ENCODE results near the gene CALY. TPM values are rescaled to one million over a fixed set of nuclear protein-coding genes. Genes with fewer than 3 reads are reported as not detected.
A peak's percentile ranks its signal among the peaks of the same experiment; 100 is the strongest.
"Not testable (repeated sequence)": the region's sequence is repeated elsewhere in the genome, so short reads cannot be mapped to it uniquely, and the experiment has no call there.

Gene CALY
- total RNA-seq, 1 experiment from 2014 or later = 1.9 TPM

DNA sequence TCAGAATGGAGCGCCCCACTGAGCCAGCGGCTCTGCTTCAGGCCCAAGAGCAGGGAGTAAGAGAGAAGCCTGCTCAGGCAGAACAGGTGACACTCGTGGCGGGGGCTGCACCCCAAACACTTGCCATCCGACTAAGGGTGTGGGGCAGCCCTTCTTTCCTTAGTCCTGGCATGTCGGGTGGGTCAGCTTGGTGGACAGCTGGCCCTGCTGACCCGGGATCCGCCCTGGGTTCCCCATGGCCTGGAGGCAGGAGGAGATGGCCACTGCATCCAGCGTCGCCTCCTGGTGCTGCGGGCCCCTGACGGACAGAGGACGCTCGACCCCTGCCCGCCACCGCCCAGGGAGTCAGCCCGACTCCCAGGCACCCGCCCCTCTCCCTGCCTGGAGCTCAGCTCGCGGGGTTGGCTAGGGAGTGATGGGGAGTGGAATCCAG lies 41.1 kb upstream of the CALY start:
- intact Hi-C loops (cut with micrococcal nuclease; ENCODE audit: unreplicated experiment) = no loop called here
- Histone ChIP-seq H3K27me3 (ENCODE audit: control insufficient read depth, insufficient read depth, low read length) (no peaks in the 10 kb centered on the region), H3K36me3 (ENCODE audit: control insufficient read depth, insufficient read depth, low read length) (no peaks in the 10 kb centered on the region), H3K9me3 (ENCODE audit: control insufficient read depth, insufficient read depth, low read depth, low read length) (no peaks in the 10 kb centered on the region), H3K4me3 (ENCODE audit: low read depth in 2 of 2, low read length in 2 of 2) (peak overlapping the region; percentile 77 to 78), H3K27ac (ENCODE audit: low read length) (peak overlapping the region; percentile 17; the same call in 1 of the 2 replicates), H3K4me1 (ENCODE audit: control insufficient read depth, insufficient read depth, low read length) (peaks cover 8% of the 10 kb centered on the region)
- POLR2A ChIA-PET = no interaction called here
- BruUV-seq (replicated peaks) = no TSS peak
- CTCF ChIA-PET = no interaction called here
- ATAC-seq (peak; percentile 0; the same call in 1 of the 2 replicates), DNase-seq (ENCODE audit: low read depth, low spot score) (no peak)
- TF ChIP-seq, protein P1, sequence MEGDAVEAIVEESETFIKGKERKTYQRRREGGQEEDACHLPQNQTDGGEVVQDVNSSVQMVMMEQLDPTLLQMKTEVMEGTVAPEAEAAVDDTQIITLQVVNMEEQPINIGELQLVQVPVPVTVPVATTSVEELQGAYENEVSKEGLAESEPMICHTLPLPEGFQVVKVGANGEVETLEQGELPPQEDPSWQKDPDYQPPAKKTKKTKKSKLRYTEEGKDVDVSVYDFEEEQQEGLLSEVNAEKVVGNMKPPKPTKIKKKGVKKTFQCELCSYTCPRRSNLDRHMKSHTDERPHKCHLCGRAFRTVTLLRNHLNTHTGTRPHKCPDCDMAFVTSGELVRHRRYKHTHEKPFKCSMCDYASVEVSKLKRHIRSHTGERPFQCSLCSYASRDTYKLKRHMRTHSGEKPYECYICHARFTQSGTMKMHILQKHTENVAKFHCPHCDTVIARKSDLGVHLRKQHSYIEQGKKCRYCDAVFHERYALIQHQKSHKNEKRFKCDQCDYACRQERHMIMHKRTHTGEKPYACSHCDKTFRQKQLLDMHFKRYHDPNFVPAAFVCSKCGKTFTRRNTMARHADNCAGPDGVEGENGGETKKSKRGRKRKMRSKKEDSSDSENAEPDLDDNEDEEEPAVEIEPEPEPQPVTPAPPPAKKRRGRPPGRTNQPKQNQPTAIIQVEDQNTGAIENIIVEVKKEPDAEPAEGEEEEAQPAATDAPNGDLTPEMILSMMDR (IDR thresholded peaks at IDR 0.05) = no peak
- TF ChIP-seq POLR2AphosphoS5 (IDR thresholded peaks at IDR 0.05; ENCODE audit: low read depth, low read length) = no peak
- TF ChIP-seq, protein P2, sequence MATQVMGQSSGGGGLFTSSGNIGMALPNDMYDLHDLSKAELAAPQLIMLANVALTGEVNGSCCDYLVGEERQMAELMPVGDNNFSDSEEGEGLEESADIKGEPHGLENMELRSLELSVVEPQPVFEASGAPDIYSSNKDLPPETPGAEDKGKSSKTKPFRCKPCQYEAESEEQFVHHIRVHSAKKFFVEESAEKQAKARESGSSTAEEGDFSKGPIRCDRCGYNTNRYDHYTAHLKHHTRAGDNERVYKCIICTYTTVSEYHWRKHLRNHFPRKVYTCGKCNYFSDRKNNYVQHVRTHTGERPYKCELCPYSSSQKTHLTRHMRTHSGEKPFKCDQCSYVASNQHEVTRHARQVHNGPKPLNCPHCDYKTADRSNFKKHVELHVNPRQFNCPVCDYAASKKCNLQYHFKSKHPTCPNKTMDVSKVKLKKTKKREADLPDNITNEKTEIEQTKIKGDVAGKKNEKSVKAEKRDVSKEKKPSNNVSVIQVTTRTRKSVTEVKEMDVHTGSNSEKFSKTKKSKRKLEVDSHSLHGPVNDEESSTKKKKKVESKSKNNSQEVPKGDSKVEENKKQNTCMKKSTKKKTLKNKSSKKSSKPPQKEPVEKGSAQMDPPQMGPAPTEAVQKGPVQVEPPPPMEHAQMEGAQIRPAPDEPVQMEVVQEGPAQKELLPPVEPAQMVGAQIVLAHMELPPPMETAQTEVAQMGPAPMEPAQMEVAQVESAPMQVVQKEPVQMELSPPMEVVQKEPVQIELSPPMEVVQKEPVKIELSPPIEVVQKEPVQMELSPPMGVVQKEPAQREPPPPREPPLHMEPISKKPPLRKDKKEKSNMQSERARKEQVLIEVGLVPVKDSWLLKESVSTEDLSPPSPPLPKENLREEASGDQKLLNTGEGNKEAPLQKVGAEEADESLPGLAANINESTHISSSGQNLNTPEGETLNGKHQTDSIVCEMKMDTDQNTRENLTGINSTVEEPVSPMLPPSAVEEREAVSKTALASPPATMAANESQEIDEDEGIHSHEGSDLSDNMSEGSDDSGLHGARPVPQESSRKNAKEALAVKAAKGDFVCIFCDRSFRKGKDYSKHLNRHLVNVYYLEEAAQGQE (IDR thresholded peaks at IDR 0.05; ENCODE audit: insufficient read depth in 1 of 2, low read depth in 2 of 2, low read length in 1 of 2) = no peak
- TF ChIP-seq SIN3A (IDR thresholded peaks at IDR 0.05; ENCODE audit: borderline replicate concordance, insufficient read depth, low read depth, low read length) = no peak
- no peak for TF ChIP-seq TCF7L2 (IDR thresholded peaks at IDR 0.05; ENCODE audit: low read depth, low read length)
- in situ Hi-C loops (cut with HindIII; ENCODE audit: low pct_unique_long_range_greater_than_20kb, low sequenced_read_pairs) = no loop called here

DNA sequence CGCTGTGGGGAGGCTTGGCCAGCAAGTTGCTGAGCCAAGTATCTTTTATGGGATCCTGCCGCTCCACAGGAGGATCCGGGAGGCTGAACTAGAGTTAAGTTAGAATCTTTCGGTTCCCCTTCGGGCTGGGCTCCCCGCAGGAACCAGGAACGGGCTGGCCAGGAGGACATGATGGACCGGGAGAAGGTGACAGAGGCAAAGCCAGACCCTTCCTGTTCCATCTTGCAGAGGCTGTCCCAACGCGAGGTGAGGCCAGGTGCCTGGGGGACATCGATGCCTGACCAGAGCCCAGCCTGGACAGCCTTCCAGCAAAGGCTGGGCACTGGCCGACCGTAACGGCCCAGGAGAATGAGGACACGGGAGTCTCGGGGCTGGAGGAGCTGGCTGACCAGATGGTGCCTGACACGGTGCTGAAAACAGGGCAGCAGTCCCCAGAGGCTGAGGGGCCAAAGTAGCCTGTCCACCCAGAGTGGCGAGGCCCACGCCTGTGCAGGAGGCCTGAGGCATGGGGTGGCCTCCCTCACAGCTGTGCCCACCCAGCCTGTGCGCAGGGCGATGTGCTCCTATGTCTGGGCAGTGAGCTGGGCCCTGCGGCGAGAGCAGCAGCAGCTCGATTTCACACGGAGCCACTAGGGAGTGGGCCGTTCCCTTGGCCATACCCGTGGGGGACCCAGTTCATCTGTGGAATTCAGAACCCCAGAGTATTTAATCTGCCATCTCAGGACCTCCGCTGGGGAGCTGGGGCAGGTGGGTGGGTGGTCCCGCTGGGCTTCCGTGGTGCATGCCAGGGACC lies 40.5 kb upstream of the CALY start:
- intact Hi-C loops (cut with micrococcal nuclease; ENCODE audit: unreplicated experiment) (no loop called here), in situ Hi-C loops (cut with HindIII; ENCODE audit: low pct_unique_long_range_greater_than_20kb, low sequenced_read_pairs) (no loop called here)
- H3K36me3 ChIP-seq (ENCODE audit: control insufficient read depth, insufficient read depth, low read length) = no peaks in the 10 kb centered on the region
- ChIA-PET POLR2A (no interaction called here), CTCF (no interaction called here)
- no peak overlapping the region for H3K4me3 ChIP-seq (ENCODE audit: low read depth in 2 of 2, low read length in 2 of 2)
- no peaks in the 10 kb centered on the region for H3K9me3 ChIP-seq (ENCODE audit: control insufficient read depth, insufficient read depth, low read depth, low read length)
- no TSS peak for BruUV-seq (replicated peaks)
- ATAC-seq (no peak), DNase-seq (ENCODE audit: low read depth, low spot score) (no peak)
- no peak for TF ChIP-seq POLR2AphosphoS5 (IDR thresholded peaks at IDR 0.05; ENCODE audit: low read depth, low read length)
- no peaks in the 10 kb centered on the region for H3K27me3 ChIP-seq (ENCODE audit: control insufficient read depth, insufficient read depth, low read length)
- H3K27ac ChIP-seq (ENCODE audit: low read length) = no peak overlapping the region
- H3K4me1 ChIP-seq (ENCODE audit: control insufficient read depth, insufficient read depth, low read length) = peaks cover 10% of the 10 kb centered on the region

DNA sequence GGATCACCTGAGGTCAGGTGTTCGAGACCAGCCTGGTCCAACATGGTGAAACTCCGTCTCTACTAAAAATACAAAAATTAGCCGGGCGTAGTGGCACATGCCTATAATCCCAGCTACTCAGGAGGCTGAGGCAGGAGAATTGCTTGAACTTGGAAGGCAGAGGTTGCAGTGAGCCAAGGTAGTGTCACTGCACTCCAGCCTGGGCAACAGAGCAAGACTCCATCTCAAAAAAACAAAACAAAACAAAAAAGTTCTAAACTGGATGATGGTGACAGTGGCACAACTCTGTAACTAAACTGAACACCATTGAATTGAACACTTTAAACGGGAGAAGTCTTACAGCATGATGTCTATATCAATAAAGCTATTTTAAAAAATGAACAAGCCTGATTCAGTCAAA lies 39.5 kb upstream of the CALY start:
- intact Hi-C loops (cut with micrococcal nuclease; ENCODE audit: unreplicated experiment); POLR2A ChIA-PET; BruUV-seq (replicated peaks): not testable (repeated sequence)

More for the DNA sequence above, 39.5 kb upstream of the CALY start:
- H3K4me3 ChIP-seq (ENCODE audit: low read depth in 2 of 2, low read length in 2 of 2); H3K27ac ChIP-seq (ENCODE audit: low read length); CTCF ChIA-PET; H3K27me3 ChIP-seq (ENCODE audit: control insufficient read depth, insufficient read depth, low read length); ATAC-seq; in situ Hi-C loops (cut with HindIII; ENCODE audit: low pct_unique_long_range_greater_than_20kb, low sequenced_read_pairs); H3K36me3 ChIP-seq (ENCODE audit: control insufficient read depth, insufficient read depth, low read length); DNase-seq (ENCODE audit: low read depth, low spot score); H3K9me3 ChIP-seq (ENCODE audit: control insufficient read depth, insufficient read depth, low read depth, low read length): not testable (repeated sequence)
- H3K4me1 ChIP-seq (ENCODE audit: control insufficient read depth, insufficient read depth, low read length) = peaks cover 12% of the 10 kb centered on the region
